Common myeloid progenitor, CD34-positive (primary cell): ENCODE results near the gene C20orf202.

Source experiments
- CTCF ChIA-PET: fragments of 350-600 bp; sonication (Branson Sonifier 250); formaldehyde crosslinking; loops from one replicate; lab custom pipeline; 2021; ENCODE audit warnings: antibody characterized with exemption; lab: Charles Lee
- POLR2A ChIA-PET: fragments of 350-600 bp; sonication (Branson Sonifier 250); formaldehyde crosslinking; loops from one replicate; lab custom pipeline; 2021; ENCODE audit warnings: antibody characterized with exemption; lab: Charles Lee
- DNase-seq, 3 donors: peaks; one replicate each; pipeline versions ENCODE4 v3.0.0 to v3.0.0-alpha.2; 2013
- H3K27ac ChIP-seq, 2 experiments: 1 replicate in 1 of 2; 2 replicates in 1 of 2; pipeline ENCODE4 v1.7.0; 2013; ENCODE audit warnings: inconsistent platforms in 2 of 2, low read length in 2 of 2, mild to moderate bottlenecking in 2 of 2, low read depth in 1 of 2, moderate library complexity in 1 of 2; ENCODE audit not compliant: severe bottlenecking in 2 of 2, insufficient read depth in 1 of 2, poor library complexity in 1 of 2
- H3K27me3 ChIP-seq, 5 experiments: replicated peaks in 2 of 5; 1 replicate in 3 of 5; 2 replicates in 2 of 5; pipeline versions ENCODE4 v1.6.1 to v1.7.0; 2013; ENCODE audit warnings: low read length in 4 of 5, mild to moderate bottlenecking in 2 of 5, moderate library complexity in 2 of 5, inconsistent platforms in 1 of 5; ENCODE audit not compliant: insufficient read depth in 5 of 5, control insufficient read depth in 4 of 5
- H3K36me3 ChIP-seq, 4 experiments: 1 replicate in 2 of 4; 2 replicates in 2 of 4; pipeline versions ENCODE4 v1.6.1 to v1.7.0; 2013; ENCODE audit warnings: low read length in 3 of 4, control low read depth in 1 of 4, mild to moderate bottlenecking in 1 of 4; ENCODE audit not compliant: control insufficient read depth in 4 of 4, insufficient read depth in 4 of 4
- H3K4me1 ChIP-seq, 4 experiments: 1 replicate in 3 of 4; 2 replicates in 1 of 4; pipeline versions ENCODE4 v1.6.1 to v1.7.1; 2013; ENCODE audit warnings: low read length in 3 of 4, mild to moderate bottlenecking in 3 of 4, control low read depth in 1 of 4, inconsistent platforms in 1 of 4, moderate library complexity in 1 of 4; ENCODE audit not compliant: control insufficient read depth in 4 of 4, insufficient read depth in 4 of 4; ENCODE audit errors: control extremely low read depth in 1 of 4
- H3K4me3 ChIP-seq, 7 experiments: 1 replicate in 4 of 7; 2 replicates in 3 of 7; pipeline versions ENCODE4 v1.5.1 to v1.7.0; 2013; ENCODE audit warnings: mild to moderate bottlenecking in 7 of 7, low read length in 6 of 7, moderate library complexity in 6 of 7, inconsistent platforms in 2 of 7, low read depth in 2 of 7, control low read depth in 1 of 7; ENCODE audit not compliant: insufficient read depth in 4 of 7, control insufficient read depth in 1 of 7; ENCODE audit errors: extremely low read depth in 1 of 7
- H3K9me3 ChIP-seq, 5 experiments: 1 replicate in 4 of 5; 2 replicates in 1 of 5; pipeline versions ENCODE4 v1.6.1 to v1.7.1; 2013; ENCODE audit warnings: low read length in 4 of 5, mild to moderate bottlenecking in 2 of 5, inconsistent platforms in 1 of 5, low read depth in 1 of 5, moderate library complexity in 1 of 5; ENCODE audit not compliant: control insufficient read depth in 4 of 5, insufficient read depth in 2 of 5; ENCODE audit errors: control extremely low read depth in 1 of 5
- WGBS: methylation state at CpG from one replicate; pipeline ENCODE4 v1.1.5; 2013; ENCODE audit not compliant: insufficient coverage; 5-methylcytosine and 5-hydroxymethylcytosine counted together

The C20orf202 gene

GRCh38 chr20:1186367-1186991, 16.8 kb upstream of the C20orf202 start:
- DNase-seq, result no peak
- Histone ChIP-seq H3K4me3 (no peak overlapping the region), H3K27me3 (peaks cover 0 to 59% (median 23%) of the 10 kb centered on the region in 5 experiments), H3K27ac (no peak overlapping the region), H3K4me1 (peaks cover 2 to 10% (median 6%) of the 10 kb centered on the region in 4 experiments), H3K9me3 (no peaks in the 10 kb centered on the region), H3K36me3 (no peaks in the 10 kb centered on the region)
- POLR2A ChIA-PET, result no interaction called here
- WGBS, result 92% methylated on average over 12 of the region's 13 CpGs
- CTCF ChIA-PET, result interaction anchor here (0.7 to 1.6 kb wide), 8 partner anchors 11 to 314 kb away, joined by 3 to 5 read pairs (median 3); no protein-coding TSS in a partner anchor

- peaks cover 2 to 10% (median 4%) of the 10 kb centered on the region in 4 experiments for H3K4me1 ChIP-seq
- no peaks in the 10 kb centered on the region for H3K36me3 ChIP-seq
- no peak overlapping the region for H3K4me3 ChIP-seq
- H3K9me3 ChIP-seq, result no peaks in the 10 kb centered on the region
- peaks cover 0 to 56% (median 23%) of the 10 kb centered on the region in 5 experiments for H3K27me3 ChIP-seq
- 63% methylated on average over 4 of the region's 4 CpGs for WGBS
- ChIA-PET POLR2A (no interaction called here), CTCF (interaction anchor here (0.6 to 1.2 kb wide), 4 partner anchors 26 to 84 kb away, joined by 3 read pairs; no protein-coding TSS in a partner anchor)
- H3K27ac ChIP-seq, result no peak overlapping the region
- DNase-seq, result peak in 2 of 3 donors; percentile 18 to 23
These were observed 15.6 kb upstream of the C20orf202 start for GRCh38 chr20:1187605-1188171.

DNA sequence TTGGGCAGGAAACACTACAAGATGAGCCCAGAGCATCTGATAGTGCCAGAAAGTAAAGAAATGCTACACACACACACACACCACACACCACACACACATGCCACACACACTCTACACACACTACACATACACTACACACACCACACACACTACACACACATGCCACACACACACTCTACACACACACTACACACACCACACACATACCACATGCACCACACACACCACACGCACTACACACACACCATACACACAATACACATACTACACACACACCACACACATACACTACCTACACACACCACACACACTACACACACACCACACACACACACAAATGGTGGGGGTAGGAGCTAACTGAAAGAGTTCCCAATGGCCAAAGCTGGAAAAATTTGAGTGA, 14.9 kb upstream of the C20orf202 start:
- DNase-seq, result no peak
- no peaks in the 10 kb centered on the region for H3K9me3 ChIP-seq
- peaks cover 2 to 10% (median 4%) of the 10 kb centered on the region in 4 experiments for H3K4me1 ChIP-seq
- H3K27ac ChIP-seq, result no peak overlapping the region
- ChIA-PET POLR2A (no interaction called here), CTCF (no interaction called here)
- no peak overlapping the region for H3K4me3 ChIP-seq
- H3K36me3 ChIP-seq, result no peaks in the 10 kb centered on the region
- WGBS, result no CpG with 5 or more reads among the region's 1 CpG
- H3K27me3 ChIP-seq, result peaks cover 0 to 49% (median 23%) of the 10 kb centered on the region in 5 experiments

DNA sequence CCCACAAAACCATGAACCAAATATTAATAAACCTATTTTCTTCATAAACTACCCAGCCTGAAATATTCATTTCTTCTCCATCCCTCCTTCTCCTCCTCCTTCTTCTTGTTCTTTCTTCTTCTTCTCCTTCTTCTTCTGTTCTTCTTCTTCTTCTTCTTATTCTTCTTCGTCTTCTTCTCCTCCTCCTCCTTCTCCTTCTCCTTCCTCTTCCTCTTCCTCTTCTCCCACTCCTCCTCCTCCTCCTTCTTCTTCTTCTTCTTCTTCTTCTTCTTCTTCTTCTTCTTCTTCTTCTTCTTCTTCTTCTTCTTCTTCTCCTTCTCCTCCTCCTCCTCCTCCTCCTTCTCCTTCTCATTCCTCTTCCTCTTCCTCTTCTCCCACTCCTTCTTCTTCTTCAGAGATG, 13.4 kb upstream of the C20orf202 start:
- no peak for DNase-seq
- Histone ChIP-seq H3K4me1 (peaks cover 2 to 5% (median 3%) of the 10 kb centered on the region in 4 experiments), H3K27ac (no peak overlapping the region), H3K27me3 (peaks cover 0 to 34% (median 12%) of the 10 kb centered on the region in 5 experiments), H3K36me3 (no peaks in the 10 kb centered on the region), H3K4me3 (no peak overlapping the region), H3K9me3 (no peaks in the 10 kb centered on the region)
- CTCF ChIA-PET, result interaction anchor here (1.4 kb wide), 1 partner anchor 15 kb away, joined by 4 read pairs; no protein-coding TSS in a partner anchor
- POLR2A ChIA-PET, result no interaction called here
- 11% methylated on average over 1 of the region's 1 CpG for WGBS

DNA sequence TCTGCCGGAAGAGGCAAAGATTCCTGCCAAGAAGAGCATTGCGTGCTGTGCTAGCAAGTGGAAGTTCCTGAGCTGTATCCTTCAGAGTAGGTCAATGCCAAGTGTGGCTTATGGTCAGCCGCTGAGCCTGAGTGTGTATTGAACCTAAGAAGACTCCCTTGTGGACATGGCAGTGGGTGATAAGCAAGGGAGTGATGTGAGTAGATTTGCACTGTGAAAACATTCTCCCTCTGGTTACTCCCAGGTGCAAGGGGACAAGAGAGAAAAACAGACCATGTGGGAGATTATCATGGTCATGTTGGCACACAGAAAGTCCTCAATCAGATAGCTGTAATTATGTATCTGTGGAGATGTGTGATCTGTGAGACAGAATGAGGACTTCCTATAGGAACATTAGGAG, 12.4 kb upstream of the C20orf202 start:
- Histone ChIP-seq H3K9me3 (no peaks in the 10 kb centered on the region), H3K4me3 (no peak overlapping the region), H3K27me3 (peaks cover 0 to 30% (median 12%) of the 10 kb centered on the region in 5 experiments), H3K36me3 (no peaks in the 10 kb centered on the region), H3K27ac (no peak overlapping the region), H3K4me1 (peaks cover 0 to 3% (median 2%) of the 10 kb centered on the region in 4 experiments)
- ChIA-PET POLR2A (no interaction called here), CTCF (interaction anchor here (0.8 to 1.5 kb wide), 4 partner anchors 13 to 82 kb away, joined by 3 to 5 read pairs (median 4); no protein-coding TSS in a partner anchor)
- WGBS, result 100% methylated on average over 3 of the region's 3 CpGs
- no peak for DNase-seq

DNA sequence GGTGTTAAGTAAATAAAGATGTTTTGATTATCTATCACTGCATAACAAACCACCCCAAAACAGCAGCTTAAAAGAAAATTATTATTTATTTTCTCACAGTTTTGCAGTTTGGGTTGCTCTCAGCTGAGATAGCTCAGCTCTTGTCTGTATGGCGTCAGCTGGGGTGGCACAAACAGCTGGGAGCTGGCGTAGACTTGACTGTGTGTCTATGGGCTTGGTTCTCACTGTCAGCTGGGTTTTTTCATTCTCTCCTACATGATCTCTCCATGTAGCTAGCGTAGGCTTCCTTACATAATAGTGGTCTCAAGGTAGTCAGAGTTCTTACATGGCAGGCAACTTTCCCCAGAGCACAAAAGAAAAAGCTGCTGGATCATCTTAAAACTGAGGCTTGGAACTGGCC, 12.0 kb upstream of the C20orf202 start:
- Histone ChIP-seq H3K4me3 (no peak overlapping the region), H3K9me3 (no peaks in the 10 kb centered on the region), H3K27ac (no peak overlapping the region), H3K4me1 (peaks cover 0 to 2% (median 0%) of the 10 kb centered on the region in 4 experiments), H3K36me3 (no peaks in the 10 kb centered on the region), H3K27me3 (peaks cover 0 to 26% (median 12%) of the 10 kb centered on the region in 5 experiments)
- ChIA-PET CTCF (interaction anchor here (0.8 to 1.5 kb wide), 3 partner anchors 15 to 83 kb away, joined by 3 to 5 read pairs (median 3); no protein-coding TSS in a partner anchor), POLR2A (interaction anchor here (0.6 kb wide), 1 partner anchor 71 kb away, joined by 3 read pairs; no protein-coding TSS in a partner anchor)
- WGBS, result 87% methylated on average over 3 of the region's 3 CpGs
- no peak for DNase-seq

GRCh38 chr20:1195226-1195625, 8.0 kb upstream of the C20orf202 start:
- POLR2A ChIA-PET, result no interaction called here

More at GRCh38 chr20:1195226-1195625, 8.0 kb upstream of the C20orf202 start:
- CTCF ChIA-PET, result no interaction called here
- Histone ChIP-seq H3K27ac (no peak overlapping the region), H3K4me1 (peaks cover 0 to 2% (median 0%) of the 10 kb centered on the region in 4 experiments), H3K36me3 (no peaks in the 10 kb centered on the region), H3K9me3 (no peaks in the 10 kb centered on the region), H3K27me3 (peaks cover 0 to 10% (median 5%) of the 10 kb centered on the region in 5 experiments), H3K4me3 (no peak overlapping the region)
- DNase-seq, result no peak
- no CpG with 5 or more reads among the region's 1 CpG for WGBS
